ENCODE data around the gene VWA5A. TPM values are rescaled to one million over a fixed set of nuclear protein-coding genes. Genes with fewer than 3 reads are reported as not detected.
"Not testable (repeated sequence)": the region's sequence is repeated elsewhere in the genome, so short reads cannot be mapped to it uniquely, and the experiment has no call there.

The VWA5A gene
- total and polyA plus RNA-seq, 12 donors = 16.5 to 81.3 (median 36.7) TPM

GRCh38 chr11:124123622-124124021, 8.4 kb downstream of the VWA5A start:
- WGBS, 4 donors = 54 to 84% (median 68%) methylated on average over 2 of the region's 2 CpGs
- Histone ChIP-seq H3K4me1 (replicated peaks in 1 of 2) (peaks cover 0 to 14% of the 10 kb centered on the region in 2 donors), H3K27me3 (no peaks in the 10 kb centered on the region), H3K27ac (no peak overlapping the region), H3K9me3 (replicated peaks in 1 of 3) (no peaks in the 10 kb centered on the region), H3K36me3 (replicated peaks in 1 of 2) (peaks cover 0 to 59% of the 10 kb centered on the region in 2 donors), H3K4me3 (no peak overlapping the region)
- intact Hi-C loops (cut with DNase I) = no loop called here
- DNase-seq = no peak
- TF ChIP-seq CTCF (IDR thresholded peaks at IDR 0.05) (no peak), POLR2A (IDR thresholded peaks at IDR 0.05) (no peak)

- not testable (repeated sequence) for H3K4me1 ChIP-seq (replicated peaks in 1 of 2)
These were observed 11.9 kb downstream of the VWA5A start for GRCh38 chr11:124127134-124127533.

GRCh38 chr11:124143034-124143433, 27.8 kb downstream of the VWA5A start:
- Histone ChIP-seq H3K4me1 (replicated peaks in 1 of 2) (no peaks in the 10 kb centered on the region), H3K36me3 (replicated peaks in 1 of 2) (peaks cover 0 to 33% of the 10 kb centered on the region in 2 donors), H3K27ac (no peak overlapping the region), H3K4me3 (no peak overlapping the region), H3K9me3 (replicated peaks in 1 of 3) (no peaks in the 10 kb centered on the region), H3K27me3 (no peaks in the 10 kb centered on the region)
- TF ChIP-seq CTCF (IDR thresholded peaks at IDR 0.05) (no peak), POLR2A (IDR thresholded peaks at IDR 0.05) (no peak)
- 95 to 97% (median 95%) methylated on average over 2 of the region's 2 CpGs for WGBS, 4 donors
- intact Hi-C loops (cut with DNase I) = no loop called here
- DNase-seq = no peak

More at GRCh38 chr11:124127134-124127533, 11.9 kb downstream of the VWA5A start:
- 88 to 93% (median 89%) methylated on average over 1 of the region's 1 CpG; no CpG with 5 or more reads in 1 of the 4 donors for WGBS, 4 donors
- H3K27me3 ChIP-seq; H3K27ac ChIP-seq; H3K9me3 ChIP-seq (replicated peaks in 1 of 3); H3K4me3 ChIP-seq; DNase-seq; intact Hi-C loops (cut with DNase I): not testable (repeated sequence)
- peaks cover 0 to 25% of the 10 kb centered on the region in 2 donors for H3K36me3 ChIP-seq (replicated peaks in 1 of 2)

- H3K27me3 ChIP-seq = no peaks in the 10 kb centered on the region
These were observed 32.7 kb downstream of the VWA5A start for GRCh38 chr11:124147951-124148350.

More at GRCh38 chr11:124147951-124148350, 32.7 kb downstream of the VWA5A start:
- H3K27ac ChIP-seq = no peak overlapping the region
- intact Hi-C loops (cut with DNase I) = no loop called here
- no peaks in the 10 kb centered on the region for H3K4me1 ChIP-seq (replicated peaks in 1 of 2)
- H3K4me3 ChIP-seq = no peak overlapping the region
- no peak for TF ChIP-seq CTCF (IDR thresholded peaks at IDR 0.05)
- whole genome bisulfite sequencing, 4 donors = 85 to 97% (median 92%) methylated on average over 2 of the region's 2 CpGs
- H3K36me3 ChIP-seq (replicated peaks in 1 of 2) = peaks cover 0 to 18% of the 10 kb centered on the region in 2 donors
- no peaks in the 10 kb centered on the region for H3K9me3 ChIP-seq (replicated peaks in 1 of 3)
- DNase-seq = no peak

Measured in adrenal gland (tissue), 12 donors.